ENCODE measurements around the gene PLS3. TPM values are rescaled to one million over a fixed set of nuclear protein-coding genes. Genes with fewer than 3 reads are reported as not detected.
"Not testable (repeated sequence)": the region's sequence is repeated elsewhere in the genome, so short reads cannot be mapped to it uniquely, and the experiment has no call there.

The PLS3 gene
- total RNA-seq, 1 experiment from 2014 or later: 161 TPM

DNA sequence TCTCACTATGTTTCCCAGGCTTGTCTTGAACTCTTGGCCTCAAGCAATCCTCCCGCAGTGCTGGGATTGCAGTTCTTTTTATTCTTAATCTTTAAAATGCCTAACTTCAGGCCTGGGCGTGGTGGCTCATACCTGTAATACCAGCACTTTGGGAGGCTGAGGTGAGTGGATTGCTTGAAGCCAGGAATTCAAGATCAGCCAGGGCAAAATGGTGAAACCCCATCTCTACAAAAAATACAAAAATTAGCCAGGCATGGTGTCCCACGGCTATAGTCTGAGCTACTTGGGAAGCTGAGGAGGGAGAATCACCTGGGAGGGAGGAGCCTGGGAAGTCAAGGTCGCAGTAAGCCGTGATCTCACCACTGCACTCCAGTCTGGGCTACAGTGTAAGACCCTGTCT lies 45.9 kb downstream of the PLS3 start:
- DNase-seq (ENCODE audit: low spot score): no peak

DNA sequence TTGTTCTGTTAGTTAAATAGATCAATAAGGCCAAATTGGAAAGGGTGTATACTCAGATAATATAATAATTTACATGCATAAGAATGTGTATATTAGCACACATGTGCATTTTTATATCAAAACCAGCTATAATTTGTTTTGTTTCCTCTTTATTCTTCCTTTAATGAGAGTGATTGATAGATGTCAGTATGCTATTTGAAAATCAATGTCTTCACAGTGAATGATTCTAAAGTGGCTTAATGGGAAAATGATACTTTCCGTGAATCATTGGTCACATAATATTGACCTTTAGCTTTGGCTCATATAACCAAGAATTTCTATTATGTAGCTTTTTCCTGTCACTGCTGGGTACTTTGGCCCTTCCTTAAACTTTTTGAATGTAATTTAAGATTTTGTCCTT lies 48.6 kb downstream of the PLS3 start:
- no peak for DNase-seq (ENCODE audit: low spot score)

DNA sequence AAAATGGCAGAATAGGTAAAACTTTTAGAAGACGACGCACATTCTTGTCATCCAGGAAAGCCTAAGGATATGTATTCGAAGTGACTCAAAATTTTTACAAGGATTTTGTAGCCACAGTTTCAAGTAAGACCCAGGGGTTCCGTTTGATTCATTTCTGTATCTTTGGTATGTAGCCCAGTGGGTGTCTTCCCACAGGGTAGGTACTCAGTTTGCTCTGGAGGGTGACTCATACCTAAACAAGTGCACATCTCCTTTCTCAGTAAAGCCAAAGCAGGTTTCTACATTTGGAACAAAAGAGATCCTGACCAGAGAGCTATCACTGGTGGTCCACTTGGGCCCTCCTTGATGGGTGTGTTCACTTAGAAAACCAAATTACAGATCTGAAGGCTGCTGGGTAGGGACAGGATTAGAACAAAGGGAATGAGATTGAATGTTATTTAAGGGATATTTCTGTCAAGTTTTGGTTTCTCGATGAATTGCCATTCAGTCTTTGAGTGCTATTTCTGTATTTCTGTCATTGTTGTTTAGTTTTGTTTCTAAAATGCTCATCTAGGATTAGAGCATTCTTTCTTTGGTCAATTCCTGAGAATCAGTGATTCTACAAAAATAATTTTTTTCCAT lies 56.1 kb downstream of the PLS3 start:
- DNase-seq (ENCODE audit: low spot score): peak; percentile 54

DNA sequence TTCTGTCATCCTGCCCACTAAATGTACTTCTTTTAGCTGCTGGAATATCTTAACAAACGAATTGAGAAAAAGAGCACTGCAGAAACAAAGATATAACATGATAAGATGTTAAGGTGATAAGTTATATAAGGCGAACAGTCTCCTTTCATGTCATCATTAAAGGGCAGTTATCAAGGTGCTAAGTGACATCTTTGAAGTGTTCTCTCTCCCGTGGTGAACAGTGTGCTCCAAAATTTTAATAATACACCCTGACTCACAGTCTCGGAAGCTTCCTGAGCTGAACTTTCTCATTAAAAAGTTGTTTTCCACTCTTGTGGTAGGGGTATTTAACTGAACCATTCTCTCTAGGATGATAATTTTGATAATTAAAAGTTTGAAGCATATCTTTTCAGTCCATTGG lies 61.6 kb downstream of the PLS3 start:
- no peak for DNase-seq (ENCODE audit: low spot score)

DNA sequence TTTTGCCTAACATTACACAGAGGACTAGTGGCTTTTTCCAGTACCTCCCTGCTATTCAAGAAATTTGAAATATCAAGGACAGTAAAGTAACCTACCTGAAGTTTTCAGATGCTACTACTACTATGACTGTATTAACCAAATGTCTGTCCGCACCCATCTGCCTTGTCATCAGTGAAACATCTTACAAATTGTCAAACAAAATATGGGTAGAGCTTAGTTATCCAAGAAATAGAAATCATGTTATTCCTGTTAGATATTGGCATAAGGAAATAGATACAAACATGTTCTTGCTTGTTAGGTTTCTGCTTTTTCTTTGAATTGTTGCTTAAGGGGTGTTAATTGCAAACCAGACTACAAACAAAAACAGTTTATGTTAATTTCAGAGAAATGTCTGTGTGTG lies 63.9 kb downstream of the PLS3 start:
- no peak for DNase-seq (ENCODE audit: low spot score)

DNA sequence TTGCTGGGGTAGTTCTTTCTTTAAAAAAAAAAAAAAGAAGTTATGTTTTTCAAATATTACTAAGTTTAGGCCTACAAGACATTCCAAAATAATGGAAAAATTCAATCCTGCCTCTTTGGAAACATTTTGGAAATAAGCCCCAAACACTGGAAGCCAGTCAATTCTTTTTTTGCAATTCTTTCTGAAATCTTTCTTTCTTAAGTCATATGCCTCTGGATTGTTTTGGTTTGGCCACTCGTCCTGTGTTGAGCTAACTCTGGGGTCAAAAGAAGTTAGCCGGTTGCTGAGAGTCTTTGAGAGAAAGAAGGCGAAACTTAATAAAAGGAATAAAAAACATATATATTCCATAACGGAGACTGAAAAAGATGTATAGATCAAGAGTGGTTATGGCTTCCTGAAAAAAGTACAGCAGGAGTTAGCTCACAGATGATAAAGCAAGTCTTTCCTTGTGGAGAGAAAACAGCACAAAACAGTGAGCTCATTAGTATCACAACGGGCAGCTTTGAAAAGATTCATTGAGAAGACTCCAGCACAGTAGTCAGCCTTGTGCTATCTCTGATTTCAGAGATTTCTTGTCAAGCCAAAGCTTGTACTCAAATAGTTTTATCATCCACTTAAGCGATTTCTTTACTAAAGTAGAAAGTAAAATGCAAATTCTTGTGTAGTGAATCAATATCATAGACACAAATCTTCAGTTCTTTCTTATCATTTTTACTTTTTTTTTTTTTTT lies 64.8 kb downstream of the PLS3 start:
- no peak for DNase-seq (ENCODE audit: low spot score)

DNA sequence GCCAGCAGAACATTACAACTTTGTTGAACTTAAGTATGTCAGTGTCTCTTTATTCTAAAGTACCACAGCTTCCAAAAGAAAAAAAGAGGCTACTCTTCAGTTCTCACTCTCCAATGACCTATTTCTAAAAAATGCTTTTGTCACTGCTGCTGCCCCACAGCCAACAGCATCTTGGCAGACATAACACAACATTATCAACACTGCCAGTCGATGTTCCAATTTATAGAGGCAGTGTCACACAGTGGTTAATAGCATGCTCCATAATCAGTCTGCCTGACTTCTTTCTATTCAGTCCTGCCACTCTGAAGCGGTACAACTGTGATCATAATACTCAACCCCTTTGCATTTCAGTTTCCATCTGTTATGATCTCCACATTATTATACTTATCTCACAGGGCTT lies 69.2 kb downstream of the PLS3 start:
- DNase-seq (ENCODE audit: low spot score): no peak

DNA sequence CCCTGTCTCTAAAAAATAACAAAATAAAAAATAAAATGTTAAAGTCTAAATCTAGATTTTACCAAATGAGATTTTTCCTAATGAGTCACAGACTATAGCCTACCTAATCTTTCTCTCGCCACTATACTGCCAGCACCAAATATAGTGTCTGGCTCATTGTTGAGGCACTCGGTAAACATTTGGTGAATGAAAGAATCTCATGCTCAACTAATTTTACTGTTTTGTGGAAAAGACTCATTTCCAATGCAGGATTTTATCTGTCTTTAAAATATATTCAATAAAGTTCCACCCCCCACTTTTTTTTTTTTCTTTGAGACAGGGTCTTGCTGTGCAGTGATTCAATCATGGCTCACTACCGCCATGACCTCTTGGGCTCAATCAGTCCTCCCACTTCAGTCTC lies 71.5 kb downstream of the PLS3 start:
- DNase-seq (ENCODE audit: low spot score): no peak

DNA sequence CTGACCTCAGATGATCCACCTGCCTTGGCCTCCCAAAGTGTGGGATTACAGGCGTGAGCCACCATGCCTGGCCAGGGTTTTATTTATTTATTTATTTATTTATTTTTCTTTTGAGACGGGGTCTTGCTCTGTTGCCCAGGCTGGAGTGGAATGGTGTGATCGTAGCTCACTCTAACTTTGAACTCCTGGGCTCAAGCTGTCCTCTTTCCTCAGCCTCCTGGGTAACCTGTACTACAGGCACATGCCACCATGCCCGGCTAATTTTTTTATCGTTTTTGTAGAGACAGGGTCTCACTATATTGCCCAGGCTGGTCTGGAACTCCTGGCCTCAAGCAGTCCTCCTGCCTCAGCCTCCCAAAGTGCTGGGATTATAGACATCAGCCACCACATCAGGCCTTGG lies 72.4 kb downstream of the PLS3 start:
- DNase-seq (ENCODE audit: low spot score): not testable (repeated sequence)

DNA sequence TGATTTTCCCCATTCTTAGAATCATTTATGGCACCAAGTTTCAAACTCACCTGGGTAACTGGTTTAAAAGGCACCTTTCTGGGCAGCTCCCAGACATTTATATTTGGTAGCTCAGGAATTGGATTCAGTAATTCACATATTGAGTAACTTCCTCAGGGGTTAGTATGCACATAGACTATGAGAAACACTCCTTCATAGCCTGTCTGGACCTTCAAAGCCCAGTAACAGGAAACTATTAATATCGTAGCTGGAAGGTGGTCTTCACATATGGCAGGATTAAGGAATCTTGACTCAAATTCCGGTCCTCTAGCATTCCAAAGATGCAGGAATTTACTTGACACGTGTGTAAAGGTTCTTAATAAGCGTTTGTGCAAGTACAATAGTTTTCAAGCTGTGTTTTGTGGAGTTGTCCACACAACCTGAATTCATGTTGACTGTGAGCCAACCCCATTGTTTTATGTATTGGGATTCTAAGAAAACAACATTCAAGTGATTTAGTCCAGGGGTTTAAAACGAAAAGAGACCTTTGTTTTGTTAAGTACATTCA lies 78.4 kb downstream of the PLS3 start:
- no peak for DNase-seq (ENCODE audit: low spot score)

DNA sequence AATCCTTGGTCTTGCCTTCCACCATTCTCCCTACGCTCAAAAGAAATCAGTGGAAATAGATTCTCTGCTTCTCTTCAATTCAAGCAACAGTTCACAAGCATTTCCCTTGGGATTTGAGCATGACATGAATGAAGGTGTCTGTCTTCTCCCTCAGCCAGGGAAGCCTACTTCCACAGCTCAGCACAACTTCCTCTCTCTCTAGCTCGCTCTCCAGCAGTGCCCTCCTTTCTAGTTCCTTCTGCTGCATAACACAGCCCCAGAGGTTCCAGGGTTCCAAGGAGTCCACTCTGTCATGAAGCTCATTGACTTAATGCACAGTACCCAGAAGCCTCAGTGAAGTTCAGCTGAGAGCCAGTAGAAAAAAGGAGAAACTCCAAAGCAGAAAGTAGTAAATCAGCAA lies 81.3 kb downstream of the PLS3 start:
- no peak for DNase-seq (ENCODE audit: low spot score)

DNA sequence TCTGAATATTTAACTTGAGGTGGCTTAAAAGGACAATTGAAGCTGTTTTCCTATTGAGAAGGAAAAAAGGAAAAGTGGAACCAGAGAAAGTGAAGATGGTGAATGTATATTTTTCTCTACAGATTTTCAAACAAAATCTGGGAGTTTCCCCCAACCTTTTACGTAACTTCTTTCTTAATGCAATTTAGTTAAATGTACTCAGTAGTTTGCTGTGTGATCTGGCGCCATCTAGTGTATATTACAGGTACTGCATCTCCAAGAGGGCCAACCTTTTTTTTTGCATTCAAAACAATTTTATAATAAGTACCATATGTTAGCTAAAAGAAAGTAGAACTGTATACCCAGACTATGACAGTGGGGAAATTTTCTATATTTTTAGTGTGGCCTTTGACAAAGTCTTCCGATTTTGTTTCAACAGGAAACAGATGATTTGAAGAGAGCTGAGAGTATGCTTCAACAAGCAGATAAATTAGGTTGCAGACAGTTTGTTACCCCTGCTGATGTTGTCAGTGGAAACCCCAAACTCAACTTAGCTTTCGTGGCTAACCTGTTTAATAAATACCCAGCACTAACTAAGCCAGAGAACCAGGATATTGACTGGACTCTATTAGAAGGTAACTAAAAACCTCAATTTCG lies 82.0 kb downstream of the PLS3 start:
- peak; percentile 38 for DNase-seq (ENCODE audit: low spot score)

DNA sequence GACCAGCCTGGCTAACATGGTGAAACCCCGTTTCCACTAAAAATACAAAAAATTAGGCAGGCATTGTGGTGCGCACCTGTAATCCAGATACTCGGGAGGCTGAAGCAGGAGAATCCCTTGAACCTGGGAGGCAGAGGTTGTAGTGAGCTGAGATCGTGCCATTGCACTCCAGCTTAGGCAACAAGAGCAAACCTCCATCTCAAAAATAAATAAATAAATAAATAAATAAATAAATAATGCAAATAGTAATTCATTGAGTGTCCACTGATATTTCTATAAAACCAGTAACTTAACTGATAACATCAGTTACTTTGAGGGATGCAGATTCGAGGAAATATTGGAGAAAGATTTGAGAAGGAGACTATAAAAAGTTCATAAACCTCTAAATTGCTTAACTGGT lies 83.4 kb downstream of the PLS3 start:
- DNase-seq (ENCODE audit: low spot score): not testable (repeated sequence)

DNA sequence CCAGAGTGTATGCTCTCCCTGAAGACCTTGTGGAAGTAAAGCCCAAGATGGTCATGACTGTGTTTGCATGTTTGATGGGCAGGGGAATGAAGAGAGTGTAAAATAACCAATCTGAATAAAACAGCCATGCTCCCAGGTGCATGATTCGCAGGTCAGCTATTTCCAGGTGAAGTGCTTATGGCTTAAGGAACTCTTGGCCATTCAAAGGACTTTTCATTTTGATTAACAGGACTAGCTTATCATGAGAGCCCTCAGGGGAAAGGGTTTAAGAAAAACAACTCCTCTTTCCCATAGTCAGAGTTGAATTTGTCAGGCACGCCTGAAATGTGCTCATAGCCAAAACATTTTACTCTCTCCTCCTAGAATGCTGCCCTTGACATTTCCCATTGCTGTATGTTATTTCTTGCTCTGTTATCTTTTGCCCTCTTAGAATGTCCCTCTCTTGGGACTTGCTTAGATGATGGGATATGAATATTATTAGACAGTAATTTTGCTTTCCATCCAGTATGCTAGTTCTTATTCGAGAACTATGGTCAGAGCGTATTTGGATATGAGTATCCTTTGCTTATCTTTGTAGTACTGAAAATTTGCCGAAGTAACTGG lies 88.6 kb downstream of the PLS3 start:
- DNase-seq (ENCODE audit: low spot score): no peak

DNA sequence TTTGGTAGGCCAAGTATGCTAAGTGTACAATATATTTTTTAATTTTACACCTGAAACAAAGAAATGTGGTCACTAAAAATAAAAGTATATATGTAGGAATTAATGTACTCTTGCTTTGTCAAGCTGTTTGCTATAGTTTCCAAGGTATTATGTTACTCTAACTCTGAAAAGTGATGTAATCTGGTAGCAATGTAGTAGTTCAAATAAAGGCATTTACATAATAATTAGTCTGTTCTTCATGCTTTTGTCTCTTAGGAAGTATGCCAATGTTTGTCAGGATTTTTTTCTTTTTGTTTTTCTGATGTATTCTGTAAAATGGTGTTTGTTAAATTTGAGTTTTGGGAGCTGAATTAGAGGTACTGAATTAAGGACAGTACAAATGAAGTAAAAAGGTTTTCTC lies 89.5 kb downstream of the PLS3 start:
- DNase-seq (ENCODE audit: low spot score): no peak

DNA sequence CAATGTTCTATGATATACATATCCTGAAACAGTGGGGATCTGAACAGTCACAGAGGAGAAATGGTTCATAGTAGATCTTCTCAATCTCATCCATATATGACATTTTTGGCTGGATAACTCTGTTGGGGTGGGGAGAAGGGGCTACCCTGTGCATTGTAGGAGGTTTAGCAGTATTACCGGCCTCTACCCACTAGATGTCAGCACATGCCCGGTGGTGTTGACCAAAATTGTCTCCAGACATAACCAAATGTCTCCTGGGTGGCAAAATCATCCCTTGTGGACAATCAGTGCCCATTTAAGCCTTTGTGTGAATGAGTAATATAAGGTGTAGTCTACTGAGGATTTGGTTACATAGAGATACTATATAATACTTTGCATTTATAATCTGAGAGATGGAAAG lies 89.9 kb downstream of the PLS3 start:
- DNase-seq (ENCODE audit: low spot score): peak; percentile 39

DNA sequence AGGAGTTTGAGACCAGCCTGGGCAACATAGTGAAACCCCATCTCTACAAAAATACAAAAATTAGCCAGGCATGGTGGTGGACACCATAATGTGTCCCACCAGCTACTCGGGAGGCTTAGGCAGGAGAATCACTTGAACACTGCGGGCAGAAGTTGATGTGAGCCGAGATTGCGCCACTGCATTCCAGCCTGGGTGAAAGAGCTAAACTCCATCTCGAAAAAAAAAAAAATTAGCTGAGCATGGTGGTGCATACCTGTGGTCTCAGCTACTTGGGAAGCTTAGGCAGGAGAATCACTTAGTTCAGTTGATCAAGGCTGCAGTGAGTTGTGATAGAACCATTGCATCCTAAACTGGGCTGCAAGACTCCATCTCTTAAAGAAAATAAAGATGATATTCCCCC lies 91.2 kb downstream of the PLS3 start:
- no peak for DNase-seq (ENCODE audit: low spot score)

DNA sequence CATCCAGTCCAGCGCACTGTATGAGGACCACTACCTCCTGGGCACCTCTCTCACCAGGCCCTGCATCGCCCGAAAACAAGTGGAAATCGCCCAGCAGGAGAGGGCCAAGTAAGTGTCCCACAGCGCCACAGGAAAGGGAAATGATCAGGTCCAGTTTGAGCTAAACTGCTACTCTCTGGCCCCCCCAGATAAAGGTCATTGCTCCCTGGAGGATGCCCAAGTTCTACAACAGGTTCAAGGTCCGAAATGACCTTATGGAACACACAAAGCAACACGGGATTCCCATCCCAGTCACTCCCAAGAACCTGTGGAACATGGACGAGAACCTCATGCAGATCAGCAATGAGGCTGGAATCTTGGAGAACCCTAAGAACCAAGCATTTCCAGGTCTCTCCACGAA lies 104.1 kb downstream of the PLS3 start:
- no peak for DNase-seq (ENCODE audit: low spot score)

DNA sequence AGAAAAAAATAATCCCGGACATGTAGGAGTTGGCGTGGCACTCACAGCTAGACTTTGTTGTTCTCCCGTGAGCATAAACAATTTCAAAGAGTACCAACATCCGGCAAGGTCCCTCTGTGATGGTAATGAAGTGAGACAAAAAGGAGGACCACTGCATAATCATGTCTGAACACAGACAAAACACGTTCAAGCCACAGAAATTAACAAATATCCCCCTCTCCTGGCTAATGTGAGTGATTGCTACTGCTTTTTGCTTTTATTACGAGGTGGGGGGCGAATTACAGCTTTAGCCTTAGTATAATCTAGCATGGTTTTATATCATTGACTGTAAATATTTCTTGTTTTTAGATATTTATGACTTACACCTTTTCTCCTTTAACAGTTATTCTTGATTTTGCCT lies 118.5 kb downstream of the PLS3 start:
- peak; percentile 37 for DNase-seq (ENCODE audit: low spot score)

DNA sequence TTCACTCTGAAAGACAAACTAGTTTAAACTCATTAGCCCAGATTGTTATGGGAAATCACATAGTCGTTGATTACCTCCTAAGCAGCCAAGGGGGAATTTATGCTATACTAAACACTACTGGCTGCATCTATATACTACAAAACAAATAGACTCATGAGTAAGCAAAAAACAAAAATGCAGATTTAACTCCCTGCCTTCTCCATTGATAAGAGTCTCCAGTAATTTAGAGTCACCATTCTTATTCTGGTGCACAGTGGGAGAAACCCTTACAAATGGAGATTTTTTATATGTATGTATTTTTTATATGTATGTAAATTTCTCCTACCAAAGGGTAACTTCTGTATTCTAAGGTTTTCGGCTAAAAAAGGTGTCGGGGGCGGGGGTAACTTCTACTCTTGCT lies 126.6 kb downstream of the PLS3 start:
- DNase-seq (ENCODE audit: low spot score): no peak

DNA sequence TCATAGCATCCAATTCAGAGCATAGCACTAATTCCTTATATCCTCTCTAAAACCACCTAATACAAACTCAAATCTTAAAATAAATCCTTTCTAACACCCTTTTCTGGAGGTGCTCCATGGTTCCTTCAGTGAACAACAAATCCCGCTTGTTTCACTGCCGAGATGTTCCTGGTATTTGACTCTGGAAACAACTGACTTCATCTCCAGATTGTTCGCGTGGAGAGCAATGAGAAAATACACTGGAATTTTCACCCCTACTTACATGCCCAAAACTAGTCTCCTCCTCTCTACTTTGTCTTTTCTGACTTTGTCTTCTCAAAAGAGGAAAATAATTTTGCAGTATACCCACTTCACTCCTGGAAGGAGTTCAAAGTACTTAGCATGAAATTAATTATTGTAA lies 129.0 kb downstream of the PLS3 start:
- no peak for DNase-seq (ENCODE audit: low spot score)

DNA sequence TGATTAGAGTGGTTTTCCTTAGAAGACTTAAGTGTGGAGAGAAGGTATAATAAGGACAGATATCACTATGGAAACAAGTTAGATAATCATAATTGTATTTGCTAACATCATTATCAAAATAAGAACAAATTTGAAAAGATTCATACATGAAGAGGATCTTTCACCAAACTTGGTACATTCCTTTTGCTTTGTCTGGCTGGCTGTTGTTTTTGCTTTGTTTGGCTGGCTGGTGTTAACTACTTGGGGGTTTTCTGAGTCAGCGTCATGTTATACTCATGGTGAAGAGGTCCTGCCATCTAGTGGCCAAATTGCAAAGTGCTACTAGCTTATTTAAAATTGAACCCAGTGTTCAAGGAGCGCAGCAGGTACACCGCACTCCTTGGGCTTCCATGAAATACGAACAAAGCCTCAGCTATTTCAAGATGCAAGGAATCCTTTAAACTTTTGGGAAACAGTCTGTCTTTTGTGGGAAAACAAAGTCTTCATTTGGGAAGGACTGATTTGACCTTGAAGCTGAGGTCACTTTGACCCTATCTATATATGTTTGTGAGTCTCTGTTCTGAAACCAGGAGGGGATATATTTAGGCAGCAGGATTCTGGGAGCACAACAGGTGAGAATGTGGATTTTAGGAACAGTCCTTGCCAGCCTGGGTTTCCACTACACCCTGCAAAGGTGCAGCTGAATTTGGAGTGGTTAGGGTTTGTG lies 129.7 kb downstream of the PLS3 start:
- DNase-seq (ENCODE audit: low spot score): peak; percentile 74

Data from H4 (cell line).